IPS-18a (cell line): ENCODE measurements around the gene C9orf78.

ENCODE experiments used
- H3K27ac ChIP-seq: one replicate; pipeline ENCODE4 v1.5.1; 2013; ENCODE audit warnings: low read length
- H3K27me3 ChIP-seq: one replicate; pipeline ENCODE4 v1.6.1; 2013; ENCODE audit warnings: mild to moderate bottlenecking, low read length; ENCODE audit not compliant: control insufficient read depth, insufficient read depth
- H3K36me3 ChIP-seq: one replicate; pipeline ENCODE4 v1.6.1; 2013; ENCODE audit warnings: low read depth, low read length; ENCODE audit not compliant: control insufficient read depth
- H3K4me1 ChIP-seq: one replicate; pipeline ENCODE4 v1.6.1; 2013; ENCODE audit warnings: low read depth, low read length; ENCODE audit not compliant: control insufficient read depth
- H3K4me3 ChIP-seq: one replicate; pipeline ENCODE4 v1.5.1; 2013; ENCODE audit warnings: low read length
- H3K9ac ChIP-seq: one replicate; pipeline ENCODE4 v1.6.1; 2013; ENCODE audit warnings: mild to moderate bottlenecking, low read length, moderate library complexity
- H3K9me3 ChIP-seq: one replicate; pipeline ENCODE4 v1.6.1; 2013; ENCODE audit warnings: low read depth, low read length; ENCODE audit not compliant: control insufficient read depth

Gene C9orf78

DNA sequence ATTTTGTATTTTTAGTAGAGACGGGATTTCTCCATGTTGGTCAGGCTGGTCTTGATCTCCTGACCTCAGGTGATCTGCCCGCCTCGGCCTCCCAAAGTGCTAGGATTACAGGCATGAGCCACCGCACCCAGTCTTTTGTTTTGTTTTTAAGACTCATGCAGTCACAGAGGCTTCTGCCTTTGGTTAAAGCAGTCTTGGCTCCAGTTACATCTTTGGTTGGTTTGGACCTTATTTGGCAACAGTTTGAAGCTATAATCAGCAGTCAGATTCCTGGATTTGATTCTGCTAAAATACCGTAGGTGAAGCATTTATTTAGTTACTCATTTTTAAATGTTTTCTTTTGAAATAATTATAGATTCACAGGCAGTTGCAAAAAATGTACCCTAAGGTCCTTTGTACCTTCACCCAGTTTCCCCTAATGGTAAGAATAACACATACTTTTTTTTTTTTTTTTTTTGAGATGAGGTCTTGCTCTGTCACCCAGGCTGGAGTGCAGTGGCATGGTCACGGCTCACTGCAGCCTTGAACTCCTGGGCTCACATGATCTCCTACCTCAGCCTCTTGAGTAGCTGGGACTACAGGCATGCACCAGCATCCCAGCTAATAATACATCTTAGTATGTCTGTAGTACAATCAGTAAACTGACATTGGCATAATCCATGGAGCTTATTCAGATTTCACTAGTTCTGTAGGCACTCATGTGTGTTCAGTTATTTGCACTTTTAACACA lies 15.9 kb upstream of the C9orf78 start:
- Histone ChIP-seq H3K4me3 (no peak overlapping the region), H3K9ac (no peak overlapping the region), H3K27ac (no peak overlapping the region), H3K9me3 (no peaks in the 10 kb centered on the region), H3K4me1 (no peaks in the 10 kb centered on the region), H3K36me3 (peaks cover 12% of the 10 kb centered on the region), H3K27me3 (no peaks in the 10 kb centered on the region)

GRCh38 chr9:129849901-129850300 lies 14.8 kb upstream of the C9orf78 start:
- Histone ChIP-seq H3K4me1 (no peaks in the 10 kb centered on the region), H3K27me3 (no peaks in the 10 kb centered on the region), H3K9me3 (no peaks in the 10 kb centered on the region), H3K36me3 (peaks cover 12% of the 10 kb centered on the region), H3K27ac (no peak overlapping the region), H3K4me3 (no peak overlapping the region), H3K9ac (no peak overlapping the region)

DNA sequence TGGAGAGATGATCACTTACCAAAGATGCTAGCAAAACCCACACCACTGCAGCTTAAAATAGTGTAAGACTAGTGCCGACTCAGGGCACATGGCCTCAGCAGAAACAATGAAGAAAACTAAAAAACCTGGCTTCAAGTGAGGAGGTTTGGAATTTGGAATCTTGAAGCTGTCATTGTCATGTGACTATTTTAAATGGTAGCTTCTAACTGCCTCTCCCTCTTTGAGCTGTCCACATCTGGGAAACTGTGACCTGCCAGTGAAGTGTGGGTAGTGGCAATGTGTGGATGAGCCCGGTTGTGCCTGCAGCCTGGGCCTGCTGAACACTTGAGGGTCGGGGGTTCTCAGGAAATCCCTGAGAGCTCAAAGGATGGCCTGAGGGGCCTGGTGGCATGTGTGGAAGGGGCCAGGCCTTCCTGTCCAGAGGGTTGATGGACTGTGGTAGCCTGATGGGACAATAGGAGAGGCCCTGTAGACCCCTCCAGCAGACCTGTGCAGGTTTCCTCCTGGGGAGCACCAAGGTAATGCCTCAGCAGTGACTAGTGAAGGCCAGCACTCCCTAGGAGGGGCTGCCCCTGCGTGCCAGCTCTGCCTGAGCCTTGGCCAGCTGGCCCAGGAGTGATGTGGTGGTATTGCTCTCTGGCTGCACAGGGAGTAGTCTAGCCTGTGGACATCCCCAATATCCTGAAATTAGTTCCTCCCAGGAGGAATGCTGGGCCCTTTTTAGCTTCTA lies 13.8 kb upstream of the C9orf78 start:
- no peaks in the 10 kb centered on the region for H3K9me3 ChIP-seq
- H3K4me3 ChIP-seq: no peak overlapping the region
- H3K27ac ChIP-seq: no peak overlapping the region
- no peaks in the 10 kb centered on the region for H3K4me1 ChIP-seq
- no peaks in the 10 kb centered on the region for H3K27me3 ChIP-seq
- H3K9ac ChIP-seq: no peak overlapping the region
- peaks cover 12% of the 10 kb centered on the region for H3K36me3 ChIP-seq

DNA sequence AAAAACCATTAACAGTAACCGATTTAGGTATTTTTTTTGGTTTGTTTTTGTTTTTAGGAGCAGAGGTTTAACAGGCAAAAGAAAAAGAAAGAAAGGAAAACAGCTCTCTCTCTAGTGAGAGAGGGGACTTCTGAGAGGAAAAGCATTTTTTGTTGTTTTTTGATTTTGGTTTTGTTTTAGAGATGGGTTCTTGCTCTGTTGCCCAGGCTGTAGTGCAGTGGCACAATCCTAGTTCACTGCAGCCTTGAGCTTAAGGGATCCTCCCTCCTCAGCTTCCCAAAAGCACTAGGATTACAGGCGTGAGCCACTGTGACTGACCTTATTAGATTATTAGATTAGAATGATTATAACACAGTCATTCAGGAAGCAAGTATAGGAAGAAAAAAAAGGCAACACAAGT lies 10.3 kb upstream of the C9orf78 start:
- Histone ChIP-seq H3K9me3 (no peaks in the 10 kb centered on the region), H3K36me3 (no peaks in the 10 kb centered on the region), H3K27ac (no peak overlapping the region), H3K4me3 (no peak overlapping the region), H3K9ac (no peak overlapping the region), H3K4me1 (no peaks in the 10 kb centered on the region), H3K27me3 (no peaks in the 10 kb centered on the region)

DNA sequence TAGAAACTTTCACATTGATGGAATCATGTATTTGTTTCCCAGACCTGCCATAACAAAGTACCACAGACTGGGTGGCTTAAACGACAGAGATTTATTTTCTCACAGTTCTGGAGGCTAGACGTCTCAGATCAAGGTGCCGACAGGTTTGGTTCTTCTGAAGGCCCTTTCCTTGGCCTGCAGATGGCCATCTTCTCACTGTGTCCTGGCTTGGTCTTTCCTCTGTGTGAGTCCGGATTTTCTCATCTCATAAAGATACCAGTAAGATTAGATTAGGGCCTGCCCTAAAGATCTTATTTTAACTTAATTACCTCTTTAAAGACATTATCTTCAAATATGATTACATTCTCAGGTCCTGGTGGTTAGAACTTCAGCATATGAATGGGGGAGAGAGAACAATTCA lies 6.0 kb upstream of the C9orf78 start:
- H3K27ac ChIP-seq: no peak overlapping the region
- H3K27me3 ChIP-seq: no peaks in the 10 kb centered on the region
- peaks cover 11% of the 10 kb centered on the region for H3K4me1 ChIP-seq
- H3K9ac ChIP-seq: no peak overlapping the region
- no peak overlapping the region for H3K4me3 ChIP-seq
- no peaks in the 10 kb centered on the region for H3K36me3 ChIP-seq
- H3K9me3 ChIP-seq: no peaks in the 10 kb centered on the region

DNA sequence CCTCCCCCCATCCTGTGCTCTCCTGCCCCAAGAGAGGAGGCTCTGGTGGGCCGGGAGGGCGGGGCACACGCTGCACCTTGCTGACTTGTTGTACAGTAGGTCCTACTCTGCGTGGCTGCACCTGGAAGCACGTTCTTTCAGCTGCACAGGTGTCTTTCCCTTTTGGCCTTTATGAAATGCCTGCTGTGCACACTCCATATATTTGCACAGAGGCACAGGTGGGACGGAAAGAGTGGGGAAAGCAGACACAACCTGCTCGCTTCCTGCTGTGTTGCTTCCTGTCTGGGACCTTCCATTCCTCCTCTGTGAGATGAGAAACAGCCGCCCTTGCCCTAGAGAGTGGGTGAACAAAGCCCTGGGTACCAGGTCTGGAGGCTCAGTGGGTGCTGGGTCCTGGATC lies 5.0 kb upstream of the C9orf78 start:
- no peak overlapping the region for H3K27ac ChIP-seq

GRCh38 chr9:129839324-129840023 lies 4.4 kb upstream of the C9orf78 start:
- peaks cover 11% of the 10 kb centered on the region for H3K4me1 ChIP-seq
- H3K27me3 ChIP-seq: no peaks in the 10 kb centered on the region
- H3K4me3 ChIP-seq: no peak overlapping the region
- H3K27ac ChIP-seq: no peak overlapping the region
- H3K9me3 ChIP-seq: no peaks in the 10 kb centered on the region
- no peaks in the 10 kb centered on the region for H3K36me3 ChIP-seq
- H3K9ac ChIP-seq: no peak overlapping the region

More for the DNA sequence above, 5.0 kb upstream of the C9orf78 start:
- H3K4me1 ChIP-seq: peaks cover 11% of the 10 kb centered on the region
- H3K27me3 ChIP-seq: no peaks in the 10 kb centered on the region
- no peak overlapping the region for H3K9ac ChIP-seq
- no peaks in the 10 kb centered on the region for H3K36me3 ChIP-seq
- no peaks in the 10 kb centered on the region for H3K9me3 ChIP-seq
- no peak overlapping the region for H3K4me3 ChIP-seq

- no peaks in the 10 kb centered on the region for H3K36me3 ChIP-seq
- H3K9me3 ChIP-seq: no peaks in the 10 kb centered on the region
- no peak overlapping the region for H3K27ac ChIP-seq
- H3K9ac ChIP-seq: no peak overlapping the region
- H3K27me3 ChIP-seq: no peaks in the 10 kb centered on the region
- no peak overlapping the region for H3K4me3 ChIP-seq
- peaks cover 17% of the 10 kb centered on the region for H3K4me1 ChIP-seq
These were observed 3.7 kb upstream of the C9orf78 start for GRCh38 chr9:129838707-129839259.

DNA sequence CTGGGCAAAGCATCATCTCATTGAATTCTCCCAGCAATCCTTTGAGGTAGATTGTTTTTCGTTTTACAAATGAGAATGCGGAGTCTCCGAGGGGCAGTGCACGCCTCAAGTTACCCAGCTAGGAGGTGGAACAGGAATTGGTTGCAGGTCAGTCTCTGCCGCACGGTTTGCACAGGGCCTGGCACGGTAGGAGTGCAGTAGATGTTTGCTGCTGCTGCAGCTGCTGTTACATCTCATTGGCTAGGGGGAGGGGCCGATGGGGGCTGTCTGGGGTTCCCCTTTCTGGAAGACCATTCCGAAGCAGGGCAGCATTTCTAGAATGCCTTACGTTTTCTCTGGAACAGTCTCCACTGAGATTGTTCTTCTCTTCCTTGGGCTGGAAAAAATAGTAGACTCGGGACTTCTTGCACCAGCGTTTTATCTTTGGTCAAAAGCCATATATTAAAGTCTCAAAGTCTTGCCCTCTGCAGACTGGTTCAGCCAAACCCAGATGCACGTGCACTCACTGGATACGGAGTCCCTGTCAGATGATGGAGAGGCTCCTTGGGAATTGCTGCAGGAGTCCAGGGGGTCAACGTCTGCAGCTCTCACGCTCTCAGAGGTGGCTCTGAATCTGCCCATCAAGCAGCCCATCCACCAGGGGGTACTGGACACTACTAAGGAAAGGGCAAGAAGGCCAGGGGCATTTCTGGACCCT lies 1.4 kb upstream of the C9orf78 start:
- peak overlapping the region; percentile 64 for H3K9ac ChIP-seq
- H3K4me1 ChIP-seq: peaks cover 17% of the 10 kb centered on the region
- peak overlapping the region; percentile 84 for H3K4me3 ChIP-seq
- H3K27ac ChIP-seq: no peak overlapping the region
- H3K36me3 ChIP-seq: peaks cover 16% of the 10 kb centered on the region
- no peaks in the 10 kb centered on the region for H3K27me3 ChIP-seq
- no peaks in the 10 kb centered on the region for H3K9me3 ChIP-seq

GRCh38 chr9:129835860-129836223 lies 767 bp upstream of the C9orf78 start:
- Histone ChIP-seq H3K4me3 (peak overlapping the region; percentile 84), H3K36me3 (peaks cover 20% of the 10 kb centered on the region), H3K4me1 (peaks cover 17% of the 10 kb centered on the region), H3K27ac (no peak overlapping the region), H3K27me3 (no peaks in the 10 kb centered on the region), H3K9me3 (no peaks in the 10 kb centered on the region), H3K9ac (peak overlapping the region; percentile 64)

- H3K27ac ChIP-seq: no peak overlapping the region
- no peaks in the 10 kb centered on the region for H3K9me3 ChIP-seq
- peak overlapping the region; percentile 63 for H3K9ac ChIP-seq
These were observed 467 bp downstream of the C9orf78 start for GRCh38 chr9:129834489-129835127.

More at GRCh38 chr9:129834489-129835127, 467 bp downstream of the C9orf78 start:
- peaks cover 17% of the 10 kb centered on the region for H3K4me1 ChIP-seq
- H3K27me3 ChIP-seq: no peaks in the 10 kb centered on the region
- H3K36me3 ChIP-seq: peaks cover 32% of the 10 kb centered on the region
- H3K4me3 ChIP-seq: peak overlapping the region; percentile 84
